Glutamatergic neuron (in vitro differentiated cells): ENCODE data around the gene LDHD. TPM values are rescaled to one million over a fixed set of nuclear protein-coding genes. Genes with fewer than 3 reads are reported as not detected.
"Not testable (repeated sequence)": the region's sequence is repeated elsewhere in the genome, so short reads cannot be mapped to it uniquely, and the experiment has no call there.

Experiments used
- DNase-seq: peaks from one replicate; pipeline ENCODE4 v3.0.0; 2022
- H3K27ac Mint-ChIP-seq: one replicate; pipeline ENCODE4 v1.8.0; 2020; ENCODE audit warnings: mild to moderate bottlenecking, mixed read lengths, inconsistent platforms; ENCODE audit not compliant: unreplicated experiment
- H3K27me3 Mint-ChIP-seq: one replicate; pipeline ENCODE4 v1.8.0; 2020; ENCODE audit warnings: mild to moderate bottlenecking, moderate library complexity, mixed read lengths, inconsistent platforms; ENCODE audit not compliant: unreplicated experiment
- H3K36me3 Mint-ChIP-seq: one replicate; pipeline ENCODE4 v1.8.0; 2020; ENCODE audit warnings: mild to moderate bottlenecking, mixed read lengths, inconsistent platforms; ENCODE audit not compliant: unreplicated experiment
- H3K4me1 Mint-ChIP-seq: one replicate; pipeline ENCODE4 v1.8.0; 2020; ENCODE audit warnings: mild to moderate bottlenecking, low read depth, mixed read lengths, inconsistent platforms; ENCODE audit not compliant: unreplicated experiment
- H3K4me3 Mint-ChIP-seq: one replicate; pipeline ENCODE4 v1.8.0; 2020; ENCODE audit warnings: mild to moderate bottlenecking, mixed read lengths, inconsistent platforms; ENCODE audit not compliant: unreplicated experiment
- H3K9me3 Mint-ChIP-seq: one replicate; pipeline ENCODE4 v1.8.0; 2020; ENCODE audit warnings: mild to moderate bottlenecking, moderate library complexity, mixed read lengths, inconsistent platforms; ENCODE audit not compliant: unreplicated experiment
- total RNA-seq: library from RNA; stranded (reverse); fragmentation: NEBNext Ultra II Directional; extraction: Animal tissue kit (Norgen Biotek cat#: 25700); gene quantifications from one replicate; pipeline ENCODE4 v1.2.1, GENCODE V29; 2021; ENCODE audit not compliant: unreplicated experiment
- TF ChIP-seq, protein P1 (sequence below): fragments of 200-600 bp; sonication (generic); IDR thresholded peaks from one replicate; pipeline ENCODE4 v1.5.0; 2021; ENCODE audit not compliant: partially characterized antibody, unreplicated experiment

The LDHD gene
- total RNA-seq, 1 donor from 2014 or later: not detected

DNA sequence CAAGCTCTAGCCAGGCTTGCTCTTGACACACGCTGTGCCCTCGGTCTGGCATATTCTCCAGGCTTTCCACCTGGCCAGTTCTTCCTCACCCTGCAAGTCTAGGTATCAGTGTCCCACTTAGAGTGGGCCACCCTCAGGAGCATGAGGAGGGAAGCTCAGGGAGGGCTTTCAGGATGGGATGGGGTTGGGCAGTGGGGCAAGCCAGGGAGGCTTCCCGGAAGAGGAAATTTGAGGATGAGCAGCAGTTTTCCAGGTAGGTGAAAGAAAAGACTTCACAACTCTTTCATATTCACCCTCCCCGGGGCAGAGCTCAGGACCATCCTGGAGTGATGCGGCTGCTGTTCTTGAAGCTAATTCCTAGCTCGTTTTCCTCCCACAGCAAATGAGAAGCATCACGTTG lies 14.5 kb upstream of the LDHD start:
- Mint-ChIP-seq H3K27me3 (peaks cover 2% of the 10 kb centered on the region), H3K27ac (no peak overlapping the region), H3K9me3 (peaks cover 7% of the 10 kb centered on the region), H3K36me3 (peaks cover 14% of the 10 kb centered on the region), H3K4me1 (no peaks in the 10 kb centered on the region), H3K4me3 (no peak overlapping the region)
- TF ChIP-seq, protein P1, sequence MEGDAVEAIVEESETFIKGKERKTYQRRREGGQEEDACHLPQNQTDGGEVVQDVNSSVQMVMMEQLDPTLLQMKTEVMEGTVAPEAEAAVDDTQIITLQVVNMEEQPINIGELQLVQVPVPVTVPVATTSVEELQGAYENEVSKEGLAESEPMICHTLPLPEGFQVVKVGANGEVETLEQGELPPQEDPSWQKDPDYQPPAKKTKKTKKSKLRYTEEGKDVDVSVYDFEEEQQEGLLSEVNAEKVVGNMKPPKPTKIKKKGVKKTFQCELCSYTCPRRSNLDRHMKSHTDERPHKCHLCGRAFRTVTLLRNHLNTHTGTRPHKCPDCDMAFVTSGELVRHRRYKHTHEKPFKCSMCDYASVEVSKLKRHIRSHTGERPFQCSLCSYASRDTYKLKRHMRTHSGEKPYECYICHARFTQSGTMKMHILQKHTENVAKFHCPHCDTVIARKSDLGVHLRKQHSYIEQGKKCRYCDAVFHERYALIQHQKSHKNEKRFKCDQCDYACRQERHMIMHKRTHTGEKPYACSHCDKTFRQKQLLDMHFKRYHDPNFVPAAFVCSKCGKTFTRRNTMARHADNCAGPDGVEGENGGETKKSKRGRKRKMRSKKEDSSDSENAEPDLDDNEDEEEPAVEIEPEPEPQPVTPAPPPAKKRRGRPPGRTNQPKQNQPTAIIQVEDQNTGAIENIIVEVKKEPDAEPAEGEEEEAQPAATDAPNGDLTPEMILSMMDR: no peak
- DNase-seq: no peak

DNA sequence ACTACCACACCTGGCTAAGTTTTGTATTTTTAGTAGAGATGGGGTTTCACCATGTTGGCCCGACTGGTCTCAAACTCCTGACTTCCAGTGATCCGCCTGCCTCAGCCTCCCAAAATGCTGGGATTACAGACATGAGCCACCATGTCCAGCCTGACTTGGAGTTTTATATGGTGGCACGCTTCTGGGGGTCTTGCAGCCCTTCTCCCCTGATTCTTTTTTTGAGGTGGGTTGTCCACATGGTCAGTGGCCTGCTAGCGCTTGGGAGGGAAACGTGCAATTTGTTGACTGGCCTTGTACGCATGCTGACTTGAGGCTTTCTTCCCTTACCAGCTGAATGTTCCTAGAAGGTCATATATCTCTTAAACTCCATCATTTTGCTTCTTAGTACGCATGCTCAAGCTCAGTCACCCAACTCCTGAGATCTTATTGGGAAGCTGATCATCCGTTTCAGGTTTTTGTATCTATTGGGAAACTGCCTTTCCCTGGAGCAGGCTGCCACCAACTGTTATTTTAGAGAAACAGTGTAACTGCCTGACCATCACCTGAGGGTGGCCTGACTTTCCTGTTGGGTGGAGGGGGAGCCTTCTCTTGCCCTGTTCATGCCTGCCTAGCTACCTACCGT lies 13.7 kb upstream of the LDHD start:
- DNase-seq: no peak
- TF ChIP-seq, protein P1: no peak
- Mint-ChIP-seq H3K4me3 (no peak overlapping the region), H3K36me3 (peaks cover 14% of the 10 kb centered on the region), H3K9me3 (peaks cover 7% of the 10 kb centered on the region), H3K27me3 (peaks cover 2% of the 10 kb centered on the region), H3K27ac (no peak overlapping the region), H3K4me1 (no peaks in the 10 kb centered on the region)

DNA sequence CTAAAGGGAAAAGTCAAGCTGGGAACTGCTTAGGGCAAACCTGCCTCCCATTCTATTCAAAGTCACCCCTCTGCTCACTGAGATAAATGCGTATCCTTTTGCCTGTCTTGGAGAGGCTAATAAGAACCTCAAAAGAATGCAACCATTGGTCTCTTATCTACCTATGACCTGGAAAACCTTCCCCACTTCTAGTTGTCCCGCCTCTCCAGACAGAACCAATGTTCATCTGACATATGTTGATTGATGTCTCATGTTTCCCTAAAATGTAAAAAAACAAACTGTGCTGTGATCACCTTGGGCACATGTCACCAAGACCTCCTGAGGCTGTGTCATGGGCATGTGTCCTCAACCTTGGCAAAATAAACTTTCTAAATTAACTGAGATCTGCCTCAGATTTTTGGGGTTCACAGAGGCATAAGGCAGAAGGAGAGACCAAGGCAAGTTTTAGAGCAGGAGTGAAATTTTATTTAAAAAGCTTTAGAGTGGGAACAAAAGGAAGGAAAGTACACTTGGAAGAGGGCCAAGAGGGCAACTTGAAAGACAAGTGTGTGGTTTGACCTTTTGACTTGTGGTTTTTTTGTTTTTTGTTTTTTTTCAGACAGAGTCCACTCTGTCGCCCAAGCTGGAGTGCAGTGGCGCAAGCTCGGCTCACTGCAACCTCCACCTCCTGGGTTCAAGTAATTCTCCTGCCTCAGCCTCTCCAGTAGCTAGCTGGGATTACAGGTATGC lies 13.0 kb upstream of the LDHD start:
- H3K4me1 Mint-ChIP-seq, H3K9me3 Mint-ChIP-seq, H3K27me3 Mint-ChIP-seq, H3K4me3 Mint-ChIP-seq, DNase-seq, H3K27ac Mint-ChIP-seq: not testable (repeated sequence)
- H3K36me3 Mint-ChIP-seq: peaks cover 14% of the 10 kb centered on the region

DNA sequence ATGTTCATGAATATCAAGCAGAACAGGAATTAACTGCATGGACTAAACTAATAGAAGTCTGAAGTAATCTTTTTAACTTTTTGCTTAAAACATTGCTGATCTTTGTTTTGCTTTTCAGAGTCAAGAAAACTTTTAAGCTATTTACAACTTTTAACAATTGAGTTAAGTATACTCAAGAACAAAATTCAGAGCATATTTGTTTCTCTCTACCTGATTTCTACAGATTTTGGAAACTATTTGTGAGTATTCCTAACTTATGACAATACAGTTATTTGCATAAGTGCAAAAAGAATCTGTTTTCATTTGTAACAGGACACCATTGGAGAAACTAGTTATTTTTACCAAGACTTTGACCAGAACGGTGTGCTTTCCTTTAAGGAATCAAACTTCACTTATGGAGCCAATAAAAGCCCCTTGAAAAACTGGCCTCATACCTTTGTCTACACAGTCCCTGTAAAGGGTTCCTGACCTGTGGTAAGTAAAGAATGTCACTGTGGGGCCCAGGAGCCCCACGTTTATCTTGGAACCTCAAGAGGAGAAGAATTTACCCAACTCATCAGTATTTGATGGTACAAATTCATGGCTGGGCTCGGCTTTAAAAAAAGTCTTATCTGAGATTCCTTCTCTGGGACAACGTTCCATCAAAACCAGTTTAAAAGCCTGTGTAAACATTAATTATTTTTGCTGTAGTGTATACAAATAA lies 11.3 kb upstream of the LDHD start:
- Mint-ChIP-seq H3K9me3 (peaks cover 7% of the 10 kb centered on the region), H3K4me3 (no peak overlapping the region), H3K4me1 (no peaks in the 10 kb centered on the region), H3K27me3 (no peaks in the 10 kb centered on the region), H3K36me3 (peaks cover 14% of the 10 kb centered on the region), H3K27ac (no peak overlapping the region)
- no peak for DNase-seq
- TF ChIP-seq, protein P1: no peak

DNA sequence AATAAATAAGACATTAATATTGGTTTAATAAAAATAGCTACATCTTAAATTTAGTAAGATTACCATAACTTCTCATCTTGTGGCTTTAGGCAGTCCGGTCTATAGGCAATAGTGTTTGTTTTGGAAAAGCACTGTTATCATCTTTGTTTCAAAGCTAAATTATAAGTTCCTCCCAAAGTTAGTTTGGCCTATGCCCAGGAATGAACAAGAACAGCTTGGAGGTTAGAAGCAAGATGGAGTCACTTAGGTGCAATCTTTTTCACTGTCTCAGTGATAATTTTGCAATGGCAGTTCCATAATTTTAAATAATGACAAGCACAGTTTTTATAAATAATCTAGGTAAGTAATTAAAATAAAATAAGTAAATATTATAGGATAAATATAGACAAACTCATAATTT lies 6.0 kb upstream of the LDHD start:
- TF ChIP-seq, protein P1: no peak
- Mint-ChIP-seq H3K27ac (no peak overlapping the region), H3K4me3 (no peak overlapping the region), H3K27me3 (no peaks in the 10 kb centered on the region), H3K4me1 (no peaks in the 10 kb centered on the region), H3K36me3 (peaks cover 11% of the 10 kb centered on the region), H3K9me3 (peaks cover 13% of the 10 kb centered on the region)
- DNase-seq: no peak
